HCT116 (cell line): ENCODE measurements around the gene SLX9. TPM values are rescaled to one million over a fixed set of nuclear protein-coding genes. Genes with fewer than 3 reads are reported as not detected.

Experiments
- ATAC-seq: fragments of 200-7000 bp; cut with Tn5 transposase; 2 replicates; pipeline ENCODE4 v1.9.1; 2020; ENCODE audit warnings: mild to moderate bottlenecking, moderate library complexity
- BruUV-seq: library from RNA; stranded (reverse); fragments of 400-500 nt; replicated peaks from 2 replicates; lab custom pipeline; 2021; lab: Mats Ljungman, UMichigan
- CTCF ChIA-PET: fragments of 300-600 bp; sonication (Branson Sonifier 250); formaldehyde crosslinking; loops from one replicate; lab custom pipeline; 2021; ENCODE audit warnings: antibody characterized with exemption; lab: Charles Lee
- POLR2A ChIA-PET: fragments of 300-600, 350-600 bp; sonication (Branson Sonifier 250); formaldehyde crosslinking; loops from one replicate; lab custom pipeline; 2021; ENCODE audit warnings: antibody characterized with exemption; lab: Charles Lee
- RAD21 ChIA-PET, 2 experiments: fragments of 300-600 bp; sonication (Branson Sonifier 250); formaldehyde crosslinking; loops; one replicate each; lab custom pipeline; 2023; ENCODE audit warnings: low total read pairs in 2 of 2; ENCODE audit not compliant: uncharacterized antibody in 2 of 2, unreplicated experiment in 2 of 2, low non-redundant PET in 1 of 2; lab: Charles Lee
- DNase-seq: peaks from one replicate; pipeline ENCODE4 v3.0.0-alpha.2; 2010; ENCODE audit warnings: low read depth, low spot score
- H2AFZ ChIP-seq: fragments of 200-600 bp; shearing (Covaris generic), sonication (generic); 2 replicates; pipeline ENCODE4 v1.6.1; 2017; ENCODE audit warnings: low read depth, mixed run types, mixed read lengths, antibody characterized with exemption, low read length; ENCODE audit not compliant: poor library complexity, severe bottlenecking
- H3K27ac ChIP-seq: 2 replicates; pipeline ENCODE4 v1.5.1; 2012; ENCODE audit warnings: low read depth, low read length
- H3K27me3 ChIP-seq: fragments of 200-600 bp; sonication (generic); 2 replicates; pipeline ENCODE4 v1.6.1; 2016; ENCODE audit warnings: mixed run types, low read length, mixed read lengths; ENCODE audit not compliant: insufficient read depth
- H3K36me3 ChIP-seq, 2 experiments: fragments of 200-500 bp in 1 of 2; fragments of 200-600 bp in 1 of 2; sonication (Bioruptor generic) in 1 of 2; sonication (generic) in 1 of 2; 2 replicates each; pipeline versions ENCODE4 v1.5.1 to v1.6.1; 2014 to 2016; ENCODE audit warnings: low read length in 2 of 2, inconsistent platforms in 1 of 2, mixed read lengths in 1 of 2, mixed run types in 1 of 2; ENCODE audit not compliant: insufficient read depth in 2 of 2, control insufficient read depth in 1 of 2
- H3K4me1 ChIP-seq, 2 experiments: fragments of 200-600 bp in 1 of 2; sonication (generic) in 1 of 2; 2 replicates each; pipeline versions ENCODE4 v1.5.1 to v1.6.1; 2012 to 2017; ENCODE audit warnings: low read length in 2 of 2, inconsistent platforms in 1 of 2, mild to moderate bottlenecking in 1 of 2, mixed read lengths in 1 of 2, mixed run types in 1 of 2, moderate library complexity in 1 of 2; ENCODE audit not compliant: insufficient read depth in 2 of 2, control insufficient read depth in 1 of 2
- H3K4me2 ChIP-seq: fragments of 200-600 bp; sonication (generic); 2 replicates; pipeline ENCODE4 v1.6.1; 2017; ENCODE audit warnings: mixed run types, low read length, mixed read lengths
- H3K4me3 ChIP-seq, 2 experiments: fragments of 200-600 bp in 1 of 2; sonication (generic) in 1 of 2; replicated peaks in 1 of 2; 2 replicates each; pipeline ENCODE4 v1.5.1; 2011 to 2016; ENCODE audit warnings: low read length in 2 of 2, control low read depth in 1 of 2, low read depth in 1 of 2, mild to moderate bottlenecking in 1 of 2, mixed read lengths in 1 of 2, mixed run types in 1 of 2
- H3K79me2 ChIP-seq: fragments of 200-600 bp; sonication (generic); 2 replicates; pipeline ENCODE4 v1.6.1; 2017; ENCODE audit warnings: mild to moderate bottlenecking, mixed run types, low read length, moderate library complexity, mixed read lengths; ENCODE audit not compliant: insufficient read depth
- H3K9ac ChIP-seq: fragments of 200-600 bp; sonication (generic); 2 replicates; pipeline ENCODE4 v1.6.1; 2016; ENCODE audit warnings: low read length, mixed read lengths
- H3K9me2 ChIP-seq: fragments of 200-600 bp; sonication (generic), shearing (Covaris generic); 2 replicates; pipeline ENCODE4 v1.6.1; 2017; ENCODE audit warnings: mixed run types, mild to moderate bottlenecking, moderate library complexity; ENCODE audit not compliant: insufficient read depth
- H3K9me3 ChIP-seq, 2 experiments: fragments of 200-500 bp in 1 of 2; fragments of 200-600 bp in 1 of 2; sonication (Bioruptor generic) in 1 of 2; sonication (generic) in 1 of 2; 2 replicates each; pipeline ENCODE4 v1.6.1; 2014 to 2017; ENCODE audit warnings: low read length in 2 of 2, mixed read lengths in 2 of 2, inconsistent platforms in 1 of 2, low read depth in 1 of 2, mild to moderate bottlenecking in 1 of 2, mixed run types in 1 of 2, moderate library complexity in 1 of 2; ENCODE audit not compliant: control insufficient read depth in 1 of 2, insufficient read depth in 1 of 2
- H4K20me1 ChIP-seq: fragments of 200-600 bp; sonication (generic), shearing (Covaris generic); 2 replicates; pipeline ENCODE4 v1.6.1; 2017; ENCODE audit warnings: mixed run types, mild to moderate bottlenecking, moderate library complexity; ENCODE audit not compliant: insufficient read depth
- ATF3 ChIP-seq: IDR thresholded peaks from 2 replicates; pipeline ENCODE4 v1.6.1; 2012
- EGR1 ChIP-seq: IDR thresholded peaks from 2 replicates; pipeline ENCODE4 v1.6.1; 2012; ENCODE audit warnings: low read depth
- EZH2 ChIP-seq: fragments of 200-600 bp; sonication (generic); IDR thresholded peaks from 2 replicates; pipeline ENCODE4 v1.6.1; 2017; ENCODE audit warnings: antibody characterized with exemption, mixed run types
- EZH2phosphoT487 ChIP-seq: fragments of 200-600 bp; IDR thresholded peaks from 2 replicates; pipeline ENCODE4 v1.6.1; 2018; ENCODE audit warnings: antibody characterized with exemption, borderline replicate concordance
- FOSL1 ChIP-seq: IDR thresholded peaks from 2 replicates; pipeline ENCODE4 v1.6.1; 2012; ENCODE audit warnings: low read depth
- JUND ChIP-seq: IDR thresholded peaks from 2 replicates; pipeline ENCODE4 v1.6.1; 2012
- POLR2A ChIP-seq: IDR thresholded peaks from 2 replicates; pipeline ENCODE4 v1.7.0; 2011; ENCODE audit warnings: borderline replicate concordance; ENCODE audit not compliant: insufficient read depth, insufficient read length; ENCODE audit errors: extremely low read depth
- RAD21 ChIP-seq: IDR thresholded peaks from 2 replicates; pipeline ENCODE4 v1.6.1; 2012; ENCODE audit warnings: low read depth, mild to moderate bottlenecking
- REST ChIP-seq: IDR thresholded peaks from 2 replicates; pipeline ENCODE4 v1.6.1; 2012; ENCODE audit warnings: low read depth
- SIN3A ChIP-seq: IDR thresholded peaks from 2 replicates; pipeline ENCODE4 v1.6.1; 2012; ENCODE audit warnings: low read depth
- SP1 ChIP-seq: IDR thresholded peaks from 2 replicates; pipeline ENCODE4 v1.6.1; 2012; ENCODE audit warnings: low read depth
- SRF ChIP-seq: IDR thresholded peaks from 2 replicates; pipeline ENCODE4 v1.6.1; 2012; ENCODE audit warnings: low read depth
- ZBTB33 ChIP-seq: IDR thresholded peaks from 2 replicates; pipeline ENCODE4 v1.6.1; 2011; ENCODE audit warnings: mild to moderate bottlenecking, low read length, moderate library complexity; ENCODE audit not compliant: insufficient replicate concordance; ENCODE audit errors: extremely low read depth
- ZFX ChIP-seq: fragments of 450-650 bp; IDR thresholded peaks from 2 replicates; pipeline ENCODE4 v1.6.1; 2017
- ZNF274 ChIP-seq: fragments of 200-500 bp; sonication (Bioruptor generic); IDR thresholded peaks from 2 replicates; pipeline ENCODE4 v1.6.1; 2014; ENCODE audit warnings: mild to moderate bottlenecking, low read depth, low read length, inconsistent platforms
- intact Hi-C: fragments of 100-400 bp; cut with micrococcal nuclease; formaldehyde crosslinking; loops from 2 replicates; pipeline ENCODE4 v1.10.0; 2022
- total RNA-seq: library from RNA; stranded (reverse); gene quantifications from one replicate; pipeline ENCODE4 v1.2.1, GENCODE V29; 2021; ENCODE audit not compliant: unreplicated experiment

SLX9 gene
- total RNA-seq, 1 experiment from 2014 or later, result 61.9 TPM

GRCh38 chr21:44967082-44968047 is 27.5 kb downstream of the SLX9 start:
- no peaks in the 10 kb centered on the region for H3K9me2 ChIP-seq
- H3K4me3 ChIP-seq, result no peak overlapping the region
- RAD21 ChIA-PET, result no interaction called here
- H3K79me2 ChIP-seq, result peaks cover 34% of the 10 kb centered on the region
- H3K4me2 ChIP-seq, result no peak overlapping the region
- DNase-seq (no peak), ATAC-seq (no peak)
- BruUV-seq, result no TSS peak
- TF ChIP-seq SRF (no peak), ZFX (no peak), RAD21 (no peak), EZH2phosphoT487 (no peak), POLR2A (no peak), SP1 (no peak), ZBTB33 (no peak), JUND (no peak), FOSL1 (no peak), ZNF274 (no peak), EGR1 (no peak), SIN3A (no peak), ATF3 (no peak), EZH2 (no peak), REST (no peak)
- no peak overlapping the region for H3K9ac ChIP-seq
- peaks cover 7 to 27% of the 10 kb centered on the region in 2 experiments for H3K36me3 ChIP-seq
- POLR2A ChIA-PET, result no interaction called here
- H4K20me1 ChIP-seq, result no peaks in the 10 kb centered on the region
- peaks cover 0 to 3% of the 10 kb centered on the region in 2 experiments; a peak in 1 of 4 replicates for H3K4me1 ChIP-seq
- intact Hi-C loops, result no loop called here
- CTCF ChIA-PET, result no interaction called here
- H2AFZ ChIP-seq, result no peak overlapping the region
- no peaks in the 10 kb centered on the region for H3K9me3 ChIP-seq
- no peaks in the 10 kb centered on the region for H3K27me3 ChIP-seq
- H3K27ac ChIP-seq, result no peak overlapping the region
